GM18517 (cell line): ENCODE results near the gene STAT2.
A peak's percentile ranks its signal among the peaks of the same experiment; 100 is the strongest.
"Not testable (repeated sequence)": the region's sequence is repeated elsewhere in the genome, so short reads cannot be mapped to it uniquely, and the experiment has no call there.

Source experiments
- ATAC-seq: cut with Tn5 transposase; IDR thresholded peaks from one replicate; pipeline ENCODE4 v1.9.1; 2021; ENCODE audit warnings: mild to moderate bottlenecking, moderate library complexity; ENCODE audit not compliant: unreplicated experiment

STAT2 gene

GRCh38 chr12:56362130-56363059 lies 2.5 kb upstream of the STAT2 start, which contains the start of gene APOF:
APOF (minus strand) TSS chr12:56362857; CDS start chr12:56362745, 112 bp downstream.
- no peak for ATAC-seq

- ATAC-seq, result no peak
Observed at GRCh38 chr12:56361487-56362129, 1.7 kb upstream of the STAT2 start.

DNA sequence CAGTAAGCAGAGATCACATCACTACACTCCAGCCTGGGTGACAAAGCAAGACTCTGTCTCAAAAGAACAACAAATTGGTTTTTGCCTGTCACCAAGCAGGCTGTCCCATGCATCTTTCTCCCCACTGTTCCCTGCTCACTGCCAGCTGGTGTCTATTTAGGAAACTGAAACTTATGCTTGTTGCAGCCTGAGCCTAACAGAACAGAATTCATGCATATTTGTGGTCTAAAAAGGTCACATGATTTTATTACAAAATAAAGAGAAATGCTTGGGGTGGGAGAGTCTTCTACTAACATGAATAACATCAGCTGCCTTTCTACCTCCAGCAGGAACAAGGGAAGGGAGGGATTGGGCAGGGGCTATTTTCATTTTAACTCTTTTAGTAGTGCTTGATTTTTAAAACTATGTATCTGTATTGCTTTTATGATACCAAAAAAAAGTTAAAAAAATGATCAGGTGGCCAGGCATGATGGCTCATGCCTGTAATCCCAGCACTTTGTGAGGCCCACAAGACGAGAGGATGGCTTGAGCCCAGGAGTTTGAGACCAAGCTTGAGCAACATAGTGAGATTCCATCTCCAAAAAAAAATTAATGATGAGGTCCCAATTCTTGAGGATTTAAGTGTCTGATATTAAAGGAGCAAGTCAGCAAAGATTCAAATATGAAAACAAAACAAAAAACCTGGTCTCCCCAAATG lies 923 bp downstream of the STAT2 start:
- no peak for ATAC-seq

DNA sequence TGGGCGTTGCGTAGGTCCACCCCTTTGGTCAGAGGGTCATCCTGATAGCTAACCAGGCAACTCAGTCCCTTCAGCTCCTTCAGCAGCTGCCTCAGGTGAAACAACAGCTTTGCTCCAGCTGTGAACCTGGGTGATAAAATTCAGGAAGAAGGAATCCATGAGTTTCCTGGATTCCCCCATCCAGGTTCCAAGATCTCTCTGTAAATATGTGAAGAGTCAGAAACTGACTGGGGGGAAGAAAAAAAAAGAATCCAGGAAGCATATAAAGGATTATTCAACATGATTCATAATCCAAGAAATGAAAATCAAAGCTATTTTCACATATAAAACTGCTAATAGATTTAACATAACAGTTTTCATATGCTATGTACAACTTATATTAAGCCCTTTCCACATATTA lies 8.6 kb downstream of the STAT2 start:
- ATAC-seq, result no peak

DNA sequence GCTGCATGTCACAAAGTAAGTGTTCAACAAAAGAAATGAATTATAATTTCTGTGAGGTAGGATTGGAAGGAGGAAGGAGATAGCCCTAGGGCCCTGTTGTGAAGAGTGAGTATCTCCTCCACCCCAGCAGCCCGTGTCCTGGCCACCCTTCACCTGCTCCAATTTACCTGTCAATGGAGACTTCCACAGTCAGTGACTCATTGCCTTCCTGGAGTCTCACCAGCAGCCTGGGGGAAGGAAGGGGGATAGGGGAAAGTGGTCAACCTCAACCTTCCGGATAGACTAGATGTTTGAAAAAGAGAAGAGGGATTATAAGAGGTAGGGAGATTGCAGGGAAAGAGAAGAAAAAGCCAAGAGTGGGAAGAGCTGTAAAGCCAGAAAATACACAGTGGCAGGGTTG lies 9.2 kb downstream of the STAT2 start:
- ATAC-seq, result no peak

DNA sequence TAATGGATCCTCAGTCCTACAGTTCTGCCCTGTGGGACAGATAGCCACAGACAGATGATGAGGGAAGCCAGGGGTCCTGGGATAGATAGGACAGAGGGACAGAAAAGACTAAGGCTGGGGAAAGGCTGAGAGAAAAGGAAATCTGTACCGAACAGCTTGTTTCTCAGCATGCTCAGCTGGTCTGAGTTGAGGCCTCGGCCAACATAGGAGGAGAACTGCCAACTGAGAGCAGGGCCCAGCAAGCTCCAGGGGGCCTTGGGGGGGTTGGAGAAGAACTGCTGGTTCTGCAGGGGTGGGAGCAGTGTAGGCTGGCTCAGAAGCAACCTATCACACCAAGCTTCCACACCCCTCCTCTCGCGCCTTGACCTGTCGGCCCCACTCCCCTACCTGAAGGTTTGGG lies 11.1 kb downstream of the STAT2 start:
- no peak for ATAC-seq

DNA sequence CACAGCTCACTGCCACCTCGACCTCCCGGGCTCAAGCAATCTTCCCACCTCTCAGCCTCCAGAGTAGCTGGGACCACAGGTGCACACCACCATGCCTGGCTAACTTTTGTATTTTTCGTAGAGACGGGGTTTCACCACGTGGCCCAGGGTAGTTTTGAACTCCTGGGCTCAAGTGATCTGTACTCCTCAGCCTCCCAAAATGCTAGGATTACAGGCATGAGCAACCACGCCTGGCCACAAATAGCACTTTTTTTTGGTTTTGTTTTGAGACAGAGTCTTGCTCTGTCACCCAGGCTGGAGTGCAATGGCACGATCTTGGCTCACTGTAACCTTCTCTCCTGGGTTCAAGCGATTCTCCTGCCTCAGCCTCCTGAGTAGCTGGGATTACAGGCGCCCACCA lies 12.7 kb downstream of the STAT2 start:
- not testable (repeated sequence) for ATAC-seq

DNA sequence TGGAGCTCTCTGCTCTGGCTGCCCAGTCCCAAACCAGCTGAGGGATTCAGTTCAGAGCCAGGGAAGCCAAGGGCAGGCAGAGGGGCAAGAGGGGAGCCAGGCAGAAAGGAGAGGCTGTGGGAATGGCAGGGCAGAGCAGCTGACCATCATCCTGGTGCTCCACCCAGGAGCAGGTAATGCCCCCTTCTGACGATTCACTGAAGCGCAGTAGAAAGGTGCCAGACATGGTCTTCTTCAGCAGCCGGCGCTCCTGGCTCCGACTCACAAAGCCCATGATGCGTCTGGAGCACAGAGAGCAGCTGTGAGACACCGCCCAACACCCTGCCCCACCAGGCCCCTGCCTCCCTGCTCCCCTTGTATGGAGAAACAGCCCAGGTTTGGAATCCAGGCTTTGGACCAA lies 13.2 kb downstream of the STAT2 start:
- ATAC-seq, result no peak

DNA sequence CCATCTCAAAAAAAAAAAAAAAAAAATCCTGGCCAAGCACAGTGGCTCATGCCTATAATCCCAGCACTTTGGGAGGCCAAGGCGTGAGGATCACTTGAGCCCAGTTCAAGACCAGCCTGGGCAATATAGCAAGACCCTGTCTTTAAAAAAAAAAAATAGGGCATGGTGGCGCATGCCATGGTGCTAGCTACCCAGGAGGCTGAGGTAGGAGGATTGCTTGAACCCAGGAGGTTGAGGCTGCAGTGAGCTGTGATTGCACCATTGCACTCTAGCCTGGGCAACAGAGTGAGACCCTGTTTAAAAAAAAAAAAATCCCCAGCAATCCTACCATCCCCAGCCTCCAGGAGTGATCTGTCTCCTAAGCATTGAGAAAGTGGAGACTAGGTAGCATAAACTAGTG lies 17.6 kb downstream of the STAT2 start:
- not testable (repeated sequence) for ATAC-seq

DNA sequence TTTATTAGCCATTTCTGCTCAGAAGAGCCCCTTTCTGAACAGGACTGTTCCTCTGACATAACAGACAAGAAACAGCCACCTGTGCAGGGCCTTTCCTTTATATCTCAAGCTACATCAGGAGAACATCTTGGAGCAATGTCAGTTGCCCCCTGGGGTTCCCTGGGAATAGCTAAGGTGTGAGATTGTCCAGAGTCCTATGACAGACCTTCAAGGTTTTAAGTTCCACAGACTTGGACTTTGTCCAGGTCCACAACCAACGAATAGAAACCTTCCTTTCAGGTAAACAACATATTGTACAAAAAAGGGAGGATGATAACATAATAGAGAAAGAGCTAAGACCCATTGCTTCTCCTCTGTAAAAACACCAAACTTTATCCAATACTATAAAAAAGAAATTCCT lies 18.3 kb downstream of the STAT2 start:
- ATAC-seq, result no peak

GRCh38 chr12:56339158-56339422 lies 20.8 kb downstream of the STAT2 start:
- no peak for ATAC-seq

GRCh38 chr12:56338308-56339157 lies 21.4 kb downstream of the STAT2 start, which contains the start of gene IL23A:
IL23A (plus strand) TSS chr12:56338884; CDS start chr12:56339045, 161 bp downstream.
- ATAC-seq, result no peak

DNA sequence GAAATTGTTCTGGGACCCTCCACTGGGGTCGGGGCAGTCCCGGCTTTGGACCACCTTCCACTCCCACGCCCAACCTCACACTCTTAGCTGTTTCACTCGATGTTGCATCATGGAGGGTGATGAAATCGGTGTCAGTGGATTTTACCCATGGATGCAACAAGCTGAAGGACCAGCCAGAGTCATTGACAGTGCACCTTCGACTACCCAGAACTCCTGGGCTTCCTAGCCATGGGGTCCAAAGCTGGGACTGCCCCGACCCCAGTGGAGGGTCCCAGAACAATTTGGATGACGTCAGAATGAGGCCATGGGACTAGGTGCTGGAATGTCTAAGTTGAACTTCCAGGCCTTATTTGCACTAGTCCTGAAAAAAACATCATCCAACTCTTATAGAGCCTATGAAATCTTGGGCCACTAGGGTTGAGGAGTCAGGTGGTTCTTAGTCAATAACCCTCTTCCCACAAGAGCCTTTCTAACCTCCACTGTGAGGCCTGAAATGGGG lies 22.1 kb downstream of the STAT2 start:
- no peak for ATAC-seq

- no peak for ATAC-seq
Observed at GRCh38 chr12:56336361-56337167, 23.3 kb downstream of the STAT2 start.

- ATAC-seq, result not testable (repeated sequence)
Observed at GRCh38 chr12:56335527-56335926, 24.4 kb downstream of the STAT2 start.

GRCh38 chr12:56334490-56334793 lies 25.5 kb downstream of the STAT2 start:
- no peak for ATAC-seq

GRCh38 chr12:56333679-56334489 lies 26.0 kb downstream of the STAT2 start, which contains the start of gene PAN2:
PAN2 (minus strand) TSS chr12:56334000; CDS start chr12:56333094, 906 bp downstream.
- peak; percentile 90 for ATAC-seq

GRCh38 chr12:56333197-56333678 lies 26.7 kb downstream of the STAT2 start:
- ATAC-seq, result peak; percentile 1
